ENCODE measurements around the gene PDIA6.

PDIA6 gene

GRCh38 chr2:10776231-10776977, 36.2 kb downstream of the PDIA6 start:
- FAIRE-seq, result no peak

GRCh38 chr2:10775831-10776230, 36.8 kb downstream of the PDIA6 start:
- TF ChIP-seq POLR2A (IDR thresholded peaks at IDR 0.05; ENCODE audit: low read depth, low read length), result no peak
- no peak for DNase-seq (ENCODE audit: insufficient read length, low spot score)
- FAIRE-seq, result no peak

More at GRCh38 chr2:10776231-10776977, 36.2 kb downstream of the PDIA6 start:
- TF ChIP-seq POLR2A (IDR thresholded peaks at IDR 0.05; ENCODE audit: low read depth, low read length), result no peak
- DNase-seq (ENCODE audit: insufficient read length, low spot score), result no peak

- DNase-seq (ENCODE audit: insufficient read length, low spot score) (no peak), FAIRE-seq (no peak)
- TF ChIP-seq POLR2A (IDR thresholded peaks at IDR 0.05; ENCODE audit: low read depth, low read length), result no peak
Observed at GRCh38 chr2:10775021-10775780, 37.4 kb downstream of the PDIA6 start.

- no peak for TF ChIP-seq POLR2A (IDR thresholded peaks at IDR 0.05; ENCODE audit: low read depth, low read length)
- DNase-seq (ENCODE audit: insufficient read length, low spot score), result no peak
- no peak for FAIRE-seq
Observed at GRCh38 chr2:10774394-10774793, 38.2 kb downstream of the PDIA6 start.

GRCh38 chr2:10773821-10774341, 38.7 kb downstream of the PDIA6 start:
- DNase-seq (ENCODE audit: insufficient read length, low spot score) (no peak), FAIRE-seq (no peak)
- TF ChIP-seq POLR2A (IDR thresholded peaks at IDR 0.05; ENCODE audit: low read depth, low read length), result no peak

GRCh38 chr2:10772868-10773215, 39.7 kb downstream of the PDIA6 start:
- FAIRE-seq, result no peak
- DNase-seq (ENCODE audit: insufficient read length, low spot score), result no peak
- no peak for TF ChIP-seq POLR2A (IDR thresholded peaks at IDR 0.05; ENCODE audit: low read depth, low read length)

GRCh38 chr2:10772201-10772867, 40.3 kb downstream of the PDIA6 start:
- FAIRE-seq (no peak), DNase-seq (ENCODE audit: insufficient read length, low spot score) (no peak)
- TF ChIP-seq POLR2A (IDR thresholded peaks at IDR 0.05; ENCODE audit: low read depth, low read length), result no peak

- FAIRE-seq, result no peak
- TF ChIP-seq POLR2A (IDR thresholded peaks at IDR 0.05; ENCODE audit: low read depth, low read length), result no peak
- DNase-seq (ENCODE audit: insufficient read length, low spot score), result no peak
Observed at GRCh38 chr2:10771786-10772185, 40.8 kb downstream of the PDIA6 start.

- TF ChIP-seq POLR2A (IDR thresholded peaks at IDR 0.05; ENCODE audit: low read depth, low read length), result no peak
- DNase-seq (ENCODE audit: insufficient read length, low spot score) (no peak), FAIRE-seq (no peak)
Observed at GRCh38 chr2:10770956-10771750, 41.4 kb downstream of the PDIA6 start.

GRCh38 chr2:10768063-10768507, 44.5 kb downstream of the PDIA6 start:
- FAIRE-seq, result no peak
- DNase-seq (ENCODE audit: insufficient read length, low spot score), result no peak
- TF ChIP-seq POLR2A (IDR thresholded peaks at IDR 0.05; ENCODE audit: low read depth, low read length), result no peak

- FAIRE-seq (no peak), DNase-seq (ENCODE audit: insufficient read length, low spot score) (no peak)
- no peak for TF ChIP-seq POLR2A (IDR thresholded peaks at IDR 0.05; ENCODE audit: low read depth, low read length)
Observed at GRCh38 chr2:10765914-10766313, 46.7 kb downstream of the PDIA6 start.

- DNase-seq (ENCODE audit: insufficient read length, low spot score), result no peak
- no peak for TF ChIP-seq POLR2A (IDR thresholded peaks at IDR 0.05; ENCODE audit: low read depth, low read length)
- no peak for FAIRE-seq
Observed at GRCh38 chr2:10765461-10765860, 47.1 kb downstream of the PDIA6 start.

GRCh38 chr2:10764896-10765295, 47.7 kb downstream of the PDIA6 start:
- DNase-seq (ENCODE audit: insufficient read length, low spot score), result no peak
- FAIRE-seq, result no peak
- TF ChIP-seq POLR2A (IDR thresholded peaks at IDR 0.05; ENCODE audit: low read depth, low read length), result no peak

All from H54 (cell line).